ENCODE results near the gene PSKH1.

DNA sequence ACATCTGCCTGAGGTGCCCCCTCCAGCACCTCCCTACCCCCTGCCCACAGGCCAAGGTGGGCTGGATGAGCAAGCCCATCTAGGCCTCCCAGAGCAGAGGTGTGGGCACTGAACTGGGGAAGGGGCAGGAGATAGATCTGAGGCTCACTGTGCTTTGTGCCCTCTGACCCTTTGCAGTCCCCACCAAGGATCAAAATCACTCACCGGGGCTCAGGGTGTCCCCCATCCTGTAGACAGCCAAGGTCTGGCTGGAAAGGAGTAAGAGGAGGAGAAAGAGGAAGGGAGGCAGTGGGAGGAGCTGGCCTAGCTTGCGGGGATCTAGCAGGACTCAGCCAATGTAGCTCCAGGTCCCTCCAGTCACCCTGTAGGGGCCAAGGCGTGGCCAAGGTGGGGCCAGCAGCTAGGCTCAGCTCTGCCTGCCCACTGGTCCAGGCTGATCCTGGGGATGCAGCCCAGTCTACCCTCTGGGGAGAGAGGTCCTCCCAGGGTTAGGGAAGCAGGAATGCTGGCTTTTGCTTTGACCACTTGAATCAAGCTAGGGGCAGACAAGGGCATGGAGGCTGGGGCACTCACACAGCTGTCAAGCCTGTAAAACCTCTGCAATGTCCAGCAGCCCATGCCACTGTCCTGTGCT, 73.6 kb downstream of the PSKH1 start:
- TF ChIP-seq CTCF (IDR thresholded peaks at IDR 0.05; ENCODE audit: low read depth, low read length, poor library complexity, severe bottlenecking): no peak
- no peak for TF ChIP-seq EZH2phosphoT487 (IDR thresholded peaks at IDR 0.05; ENCODE audit: borderline replicate concordance, low read length)

All from DOHH2 (cell line).